CD1c-positive myeloid dendritic cell (primary cell): ENCODE results near the gene CCDC57.

Source experiments
- DNase-seq: peaks from one replicate; pipeline ENCODE4 v3.0.0-alpha.2; 2016; ENCODE audit errors: extremely low spot score

Gene CCDC57

DNA sequence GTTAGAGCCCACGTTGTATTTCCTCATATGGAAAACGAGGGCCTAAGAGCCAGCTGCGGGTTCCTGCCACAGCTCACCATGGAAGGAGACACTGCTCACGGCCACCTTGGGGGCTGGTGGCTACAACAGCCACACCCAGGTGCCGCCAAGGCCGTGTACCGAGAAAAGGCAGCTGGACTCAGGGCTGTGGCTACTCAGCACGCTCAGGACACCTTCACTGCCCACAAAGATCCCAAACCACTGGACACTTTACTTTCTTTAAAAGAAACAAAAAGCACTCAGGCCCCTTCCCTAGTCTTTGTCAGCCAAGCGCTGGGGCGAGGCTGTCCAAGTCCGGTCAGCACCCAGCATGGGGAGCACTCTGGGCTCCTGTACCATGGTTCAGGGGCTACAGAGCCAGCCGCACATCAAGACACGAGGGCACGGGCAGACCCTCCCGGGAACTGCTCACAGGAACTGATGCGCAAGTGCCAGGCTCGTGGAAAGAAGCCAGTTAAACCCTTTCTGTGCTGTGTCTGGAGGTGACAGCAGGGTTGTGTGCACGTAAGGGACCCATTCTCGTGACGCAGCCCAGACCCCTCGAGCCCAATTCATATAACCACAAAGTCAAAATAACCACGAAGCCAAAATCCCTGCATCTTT, 34.7 kb upstream of the CCDC57 start:
- DNase-seq: no peak

DNA sequence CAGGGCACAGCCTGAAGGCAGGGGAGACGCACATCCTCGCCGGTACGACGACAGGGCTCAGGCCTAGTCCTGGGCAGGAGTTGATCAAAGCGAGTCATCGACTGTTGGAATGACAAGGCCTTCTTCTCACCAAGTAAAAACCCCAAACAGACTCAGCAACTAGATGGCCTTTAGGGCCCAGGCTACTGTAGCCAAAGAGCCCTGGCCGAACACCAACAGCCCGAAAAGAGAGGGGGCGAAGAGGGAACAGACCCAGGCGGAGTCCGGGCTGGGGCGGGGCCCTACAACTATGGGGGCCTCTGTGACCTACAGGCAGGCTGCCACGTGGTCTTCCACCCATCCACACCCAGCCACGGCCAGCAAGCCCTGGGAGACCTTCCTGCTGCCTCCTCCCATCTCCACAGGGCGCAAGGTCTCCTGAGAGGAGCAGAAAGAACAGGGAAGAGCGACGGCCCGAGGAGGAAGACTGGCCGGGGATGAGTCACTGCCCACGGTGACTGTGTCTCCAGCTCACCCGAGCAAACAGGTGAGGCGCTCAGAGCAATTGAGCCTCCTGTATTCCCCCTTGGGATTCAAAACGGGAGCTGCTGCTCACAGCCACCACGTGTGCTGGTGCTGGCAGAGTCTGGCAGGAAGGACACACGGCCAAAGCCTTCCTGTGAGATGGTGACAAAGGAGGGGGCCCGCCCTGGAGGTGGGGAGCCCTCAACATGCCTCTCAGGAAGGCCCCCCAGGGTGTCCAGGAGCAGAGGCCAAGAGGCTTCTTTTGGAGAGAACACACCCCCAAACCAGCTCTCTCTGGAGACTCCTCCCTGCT, 33.9 kb upstream of the CCDC57 start:
- DNase-seq: no peak

DNA sequence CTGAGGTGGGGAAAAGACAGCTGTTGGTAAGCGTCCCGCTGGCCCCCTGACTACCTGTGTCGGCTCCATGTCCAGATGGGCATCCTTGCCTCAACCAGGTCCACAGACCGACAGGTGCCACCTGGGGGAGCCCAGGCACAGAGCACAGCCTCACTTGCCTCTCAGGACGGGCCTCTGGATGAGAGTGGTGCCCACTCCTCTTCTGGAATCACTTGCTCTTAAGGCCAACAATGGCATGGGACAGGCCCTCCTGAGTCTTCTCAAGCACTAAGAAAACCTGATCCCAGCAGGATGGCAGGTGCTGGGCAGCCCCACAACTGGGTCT, 33.4 kb upstream of the CCDC57 start:
- no peak for DNase-seq

DNA sequence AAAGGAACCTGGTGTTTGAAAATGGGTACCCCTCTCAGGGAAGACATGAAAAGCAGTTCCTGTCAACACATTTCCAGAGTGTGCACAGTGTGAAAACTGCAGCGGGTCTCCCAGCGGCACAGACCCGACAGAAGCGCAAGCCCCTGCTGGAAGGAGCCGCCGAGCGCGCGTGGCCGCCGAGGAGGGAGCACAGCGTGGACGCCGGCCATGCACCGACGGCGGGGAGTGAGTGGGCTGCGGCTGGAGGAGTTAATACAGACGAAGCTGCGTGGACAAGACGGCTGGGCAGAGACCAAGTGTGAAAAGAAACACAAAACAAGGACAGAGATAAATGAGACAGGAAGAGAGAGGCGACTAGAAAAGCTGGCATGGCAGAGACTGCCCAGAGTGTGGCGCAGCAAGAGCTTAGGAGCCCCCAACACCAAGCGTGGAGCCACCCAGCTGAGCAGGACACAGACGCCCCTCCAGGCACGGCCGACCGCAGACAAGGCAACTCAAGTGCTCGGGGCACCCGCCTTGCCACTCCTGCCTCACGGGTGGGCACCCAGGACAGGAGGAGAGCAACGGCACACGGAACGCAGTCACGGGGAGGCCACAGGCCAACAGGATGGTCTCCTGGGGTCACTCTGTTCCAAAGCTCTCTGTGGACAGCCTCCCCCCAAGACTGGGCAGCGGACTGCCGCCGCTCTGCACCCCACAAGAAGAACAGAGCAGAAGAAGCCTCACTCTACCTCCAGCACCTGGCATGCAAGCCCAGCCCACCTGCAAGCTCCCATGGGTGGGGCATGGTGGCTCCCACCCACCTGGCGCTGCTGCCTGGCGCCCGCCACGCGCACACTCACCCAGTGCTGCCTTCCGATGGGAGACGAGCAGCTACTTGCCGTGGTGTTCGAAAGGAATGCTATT, 32.7 kb upstream of the CCDC57 start:
- no peak for DNase-seq

DNA sequence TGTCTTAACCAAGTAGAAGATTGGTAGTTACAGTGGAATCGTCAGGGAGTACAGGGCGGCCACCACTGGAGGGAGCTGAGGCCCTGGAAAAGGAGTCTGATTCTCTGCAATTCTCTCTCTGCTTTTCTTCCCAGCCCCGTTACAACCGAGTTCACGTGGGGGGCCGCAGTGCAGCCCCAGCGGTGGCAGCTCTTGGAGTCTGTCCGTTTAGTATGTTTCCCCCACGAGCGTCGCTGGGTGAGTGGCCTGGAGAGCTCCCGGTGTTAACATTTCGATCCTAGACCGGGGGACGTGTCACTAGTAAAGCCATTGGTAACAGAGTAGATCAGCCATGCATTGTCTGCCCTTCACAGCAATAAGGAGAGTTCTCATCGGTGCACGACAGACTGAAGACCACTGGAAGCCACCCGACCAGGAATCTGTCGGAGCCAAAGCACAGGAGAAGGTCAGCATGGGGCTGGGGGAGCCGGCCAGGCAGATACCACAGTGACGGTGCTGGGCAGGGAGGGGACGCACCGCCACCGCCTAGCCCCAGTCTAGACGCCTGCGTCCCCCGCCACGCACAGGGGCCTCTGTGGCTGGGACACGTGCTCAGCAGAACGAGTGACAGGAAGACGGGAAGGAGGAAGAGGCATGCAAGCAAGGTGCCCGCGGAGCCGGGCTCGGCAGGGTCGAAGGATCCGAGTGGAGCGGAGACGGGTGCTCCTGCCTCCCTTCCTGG, 31.9 kb upstream of the CCDC57 start:
- no peak for DNase-seq

DNA sequence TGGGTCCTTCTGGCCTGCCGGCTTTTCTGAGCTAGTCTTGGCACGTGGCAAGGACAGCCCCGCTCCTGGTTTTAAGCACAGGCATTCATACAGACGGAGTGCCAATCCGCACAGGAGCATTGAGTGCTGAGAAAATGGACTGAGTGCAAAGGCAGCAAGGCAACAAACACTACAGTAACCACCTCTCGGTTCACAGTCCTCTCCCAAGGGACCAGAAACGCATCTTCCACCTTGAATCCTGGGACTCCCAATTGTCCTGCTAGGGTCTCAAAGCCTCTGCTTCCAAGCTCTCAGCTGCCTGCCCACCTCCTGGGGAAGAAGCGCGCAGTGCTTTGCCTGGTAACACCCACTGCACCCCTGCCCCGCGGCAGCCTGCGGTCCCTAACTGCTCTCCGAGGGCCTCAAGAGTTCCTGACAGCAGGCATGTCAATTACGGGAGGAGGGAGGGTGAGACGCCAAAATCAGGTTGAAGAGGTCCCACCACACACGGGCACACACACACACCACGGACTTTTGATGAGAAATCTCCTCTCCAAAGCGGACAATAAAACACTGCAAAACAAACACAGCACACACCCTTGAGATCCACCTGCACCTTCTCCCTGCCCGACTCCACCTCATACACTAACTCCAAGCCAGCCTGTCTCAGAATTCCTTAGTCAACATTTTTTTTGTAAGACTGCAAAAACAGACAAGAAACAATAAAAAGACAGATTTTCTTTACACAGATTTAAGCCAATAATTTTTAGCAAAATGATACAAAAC, 31.2 kb upstream of the CCDC57 start:
- no peak for DNase-seq

DNA sequence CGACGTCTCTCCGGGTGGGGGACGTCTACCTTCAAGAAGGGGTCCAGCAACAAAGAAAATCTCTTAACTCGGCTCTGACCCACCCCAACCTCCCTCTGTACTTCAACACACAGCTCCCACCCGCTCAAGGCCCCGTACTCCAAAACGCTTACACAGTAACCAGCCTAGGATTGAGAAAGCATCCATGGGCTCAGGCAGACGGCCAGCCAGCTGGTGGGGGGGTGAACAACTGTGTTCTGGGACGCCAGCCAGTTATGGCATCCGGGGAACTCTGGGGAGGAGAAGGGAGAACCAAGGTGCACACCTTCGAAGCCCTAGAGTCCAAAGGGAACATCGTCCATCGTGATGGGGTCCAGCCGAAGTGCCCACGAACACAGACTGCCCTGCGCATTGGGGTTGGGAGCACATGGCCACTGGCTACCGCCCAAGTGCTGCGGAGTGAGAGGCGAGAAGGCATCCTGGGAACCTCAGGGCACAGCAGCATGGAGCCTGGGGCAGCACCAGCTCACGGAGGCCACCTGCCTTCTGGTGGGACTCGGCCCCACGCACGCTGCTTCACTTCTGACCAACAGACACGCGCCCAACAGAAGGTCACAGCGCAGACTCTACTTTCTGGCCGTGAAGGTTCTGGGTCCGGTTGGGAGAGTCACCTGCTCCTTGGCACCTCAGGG, 30.5 kb upstream of the CCDC57 start:
- no peak for DNase-seq

DNA sequence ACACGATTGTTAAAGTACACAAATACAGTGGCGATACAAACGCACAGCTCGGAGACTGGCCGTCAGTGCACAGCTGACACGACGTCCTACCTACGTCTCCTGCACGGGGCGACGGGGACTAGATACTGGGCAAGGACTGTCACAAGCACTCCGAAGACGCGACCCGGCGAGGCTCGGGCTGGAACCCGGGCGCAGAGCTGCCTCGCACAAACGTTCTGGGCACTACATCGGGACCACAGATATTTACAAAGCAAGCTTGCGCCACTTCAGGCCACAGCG, 30.0 kb upstream of the CCDC57 start:
- DNase-seq: no peak

DNA sequence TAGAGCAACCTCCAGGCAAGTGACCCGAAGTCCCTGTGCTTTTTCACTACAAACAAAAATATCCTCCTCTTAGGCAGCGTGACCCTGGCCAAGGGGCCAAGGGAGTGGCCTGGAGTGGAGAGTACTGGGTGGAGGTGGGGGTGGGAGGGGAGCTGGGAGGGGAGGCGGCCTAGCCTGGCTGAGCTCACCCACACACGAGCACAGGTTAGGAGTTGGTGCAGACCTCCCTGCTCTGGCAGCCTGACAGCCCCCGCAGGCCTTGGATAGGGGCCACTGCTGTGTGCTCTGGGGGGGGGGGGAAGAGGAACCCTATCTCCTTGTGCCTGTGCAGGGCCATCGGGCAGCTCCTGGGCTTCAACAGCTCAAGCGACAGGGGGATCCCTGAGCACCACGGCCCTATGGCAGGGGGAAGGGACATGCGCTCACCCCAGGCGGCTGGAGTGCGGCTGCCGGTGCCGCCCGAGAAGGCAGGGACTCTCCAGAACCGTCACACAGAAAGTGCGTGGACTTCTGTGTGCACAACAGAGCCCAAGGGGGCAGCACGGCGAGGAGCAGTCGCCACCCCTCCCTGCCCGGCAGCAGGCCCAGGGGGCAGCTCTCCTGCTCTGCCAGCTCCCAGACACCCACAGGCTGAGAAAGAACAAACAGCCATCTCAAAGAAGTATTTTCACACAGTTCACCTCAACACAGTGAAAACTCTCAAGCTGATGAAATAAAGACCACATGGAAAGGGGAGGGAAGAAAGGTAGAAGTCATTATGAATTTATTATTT, 29.5 kb upstream of the CCDC57 start:
- DNase-seq: no peak

DNA sequence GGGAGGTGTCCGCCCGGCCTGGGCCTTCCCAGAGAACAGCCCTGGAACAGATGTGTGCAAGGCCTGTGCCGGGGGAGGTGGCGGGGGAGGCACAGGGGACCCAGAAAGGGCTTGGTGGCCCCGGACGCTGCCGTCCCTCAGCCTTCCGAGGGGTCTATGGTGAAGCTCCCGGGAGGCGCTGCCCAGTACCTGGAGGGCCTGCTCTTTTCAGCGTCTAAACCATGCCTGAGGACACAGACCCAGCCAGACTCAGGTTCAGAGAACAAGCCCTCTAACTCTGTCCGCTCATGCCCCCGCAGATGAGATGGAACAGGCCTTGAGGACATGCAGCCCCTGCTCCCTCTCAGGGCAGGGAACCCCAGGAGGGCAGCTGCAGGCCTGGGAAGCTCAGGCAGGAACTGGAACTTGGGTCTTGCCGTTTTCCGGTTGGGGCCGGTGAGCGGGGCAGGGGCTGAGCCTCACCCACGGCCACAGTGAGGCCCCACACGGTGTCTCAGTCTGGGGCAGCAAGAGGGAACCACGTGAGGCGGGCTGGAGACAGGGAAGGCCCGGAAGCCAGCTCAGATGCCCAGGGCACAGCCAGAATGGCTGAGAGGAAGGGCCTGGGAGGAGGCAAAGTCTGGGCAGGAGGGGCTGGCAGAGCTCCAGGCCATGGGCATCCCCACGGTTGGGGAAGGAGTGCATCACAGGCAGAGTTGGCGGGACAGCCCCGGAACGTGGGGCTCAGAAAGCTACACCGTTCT, 28.7 kb upstream of the CCDC57 start:
- DNase-seq: peak; percentile 89

DNA sequence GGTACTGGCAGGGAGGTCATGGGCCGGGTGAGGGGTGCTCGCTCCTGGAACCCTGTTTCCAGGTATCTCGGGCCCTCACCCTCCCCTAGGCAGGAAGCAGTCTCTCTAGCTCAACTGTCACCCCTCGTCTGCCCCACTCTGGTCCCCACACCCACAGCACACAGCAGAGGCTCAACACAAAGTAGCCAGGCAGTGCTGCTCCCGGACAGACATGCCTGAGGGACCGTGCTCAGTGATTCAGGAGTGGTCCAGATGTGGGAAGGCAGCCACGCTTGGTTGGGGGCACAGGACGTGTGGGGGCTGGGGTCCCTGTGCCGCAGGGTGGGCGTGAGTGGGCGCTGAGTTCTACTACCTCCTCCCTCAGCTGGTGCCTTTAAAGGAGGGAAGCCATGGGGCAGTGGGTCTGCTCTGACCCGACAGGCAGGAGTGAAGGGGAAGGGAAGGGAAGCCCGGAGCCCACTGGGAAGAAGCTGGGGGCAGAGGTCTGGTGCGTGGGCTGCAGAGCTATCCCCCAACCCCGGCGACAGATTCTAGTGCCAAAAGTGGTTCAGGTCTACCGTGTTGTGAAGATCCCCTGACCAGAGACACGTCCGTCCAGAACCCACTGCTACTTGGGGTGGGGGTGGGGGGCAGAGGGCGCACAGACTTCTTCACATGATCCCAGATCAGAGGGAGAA, 28.0 kb upstream of the CCDC57 start:
- no peak for DNase-seq

DNA sequence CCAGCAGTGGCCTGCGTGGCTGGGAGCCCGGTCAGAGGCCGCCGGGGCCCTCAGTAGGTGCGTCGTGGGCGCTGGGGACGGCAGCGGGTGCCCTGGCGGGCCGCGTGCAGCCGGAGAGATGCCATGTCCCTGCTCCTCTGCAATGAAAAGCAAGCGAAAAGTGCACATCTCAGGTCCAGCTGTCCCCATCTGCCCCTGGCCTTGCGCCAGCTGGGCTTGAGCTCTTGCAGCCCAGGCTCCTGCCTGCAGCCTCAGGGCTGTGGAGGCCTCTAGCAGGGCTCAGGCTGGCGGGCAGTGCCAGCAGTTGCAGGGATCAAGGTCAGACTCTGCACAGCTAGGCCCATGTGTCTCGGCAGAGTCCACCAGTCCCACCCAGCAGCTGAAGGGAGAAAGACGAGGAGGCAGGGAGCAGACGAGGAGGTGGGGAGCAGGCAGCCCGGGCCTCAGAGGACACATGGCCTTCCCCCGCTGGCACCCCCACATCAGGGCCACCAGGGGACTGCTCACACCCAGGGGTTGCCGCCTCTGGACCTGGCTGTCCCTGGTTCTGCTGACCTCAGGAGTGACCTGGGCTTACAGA, 27.4 kb upstream of the CCDC57 start:
- DNase-seq: no peak

DNA sequence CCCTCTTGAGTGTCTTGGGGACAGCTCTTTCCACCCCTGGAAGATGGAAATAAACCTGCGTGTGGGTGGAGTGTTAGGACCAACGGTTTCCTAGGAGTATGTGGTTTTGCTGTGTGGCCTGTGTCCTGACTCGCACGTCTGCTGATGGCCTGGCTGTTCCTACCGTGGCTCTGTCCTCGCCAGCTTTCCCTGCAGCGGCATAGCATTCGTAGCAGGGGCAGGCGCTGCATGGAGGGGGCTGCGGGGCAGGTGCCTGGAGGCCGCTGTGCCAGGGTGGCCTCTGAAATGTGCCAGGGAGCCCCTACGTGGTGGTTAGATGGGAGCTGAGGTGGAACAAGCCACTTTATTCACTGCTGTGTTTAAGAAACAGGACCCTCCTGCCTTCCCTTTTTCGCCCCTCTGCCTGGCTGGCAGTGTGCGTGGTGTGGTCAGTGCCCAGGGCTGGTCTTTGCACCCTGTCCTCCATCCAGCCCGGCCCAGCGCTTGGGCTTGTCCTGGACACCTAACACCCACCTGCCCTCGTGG, 26.8 kb upstream of the CCDC57 start:
- no peak for DNase-seq

DNA sequence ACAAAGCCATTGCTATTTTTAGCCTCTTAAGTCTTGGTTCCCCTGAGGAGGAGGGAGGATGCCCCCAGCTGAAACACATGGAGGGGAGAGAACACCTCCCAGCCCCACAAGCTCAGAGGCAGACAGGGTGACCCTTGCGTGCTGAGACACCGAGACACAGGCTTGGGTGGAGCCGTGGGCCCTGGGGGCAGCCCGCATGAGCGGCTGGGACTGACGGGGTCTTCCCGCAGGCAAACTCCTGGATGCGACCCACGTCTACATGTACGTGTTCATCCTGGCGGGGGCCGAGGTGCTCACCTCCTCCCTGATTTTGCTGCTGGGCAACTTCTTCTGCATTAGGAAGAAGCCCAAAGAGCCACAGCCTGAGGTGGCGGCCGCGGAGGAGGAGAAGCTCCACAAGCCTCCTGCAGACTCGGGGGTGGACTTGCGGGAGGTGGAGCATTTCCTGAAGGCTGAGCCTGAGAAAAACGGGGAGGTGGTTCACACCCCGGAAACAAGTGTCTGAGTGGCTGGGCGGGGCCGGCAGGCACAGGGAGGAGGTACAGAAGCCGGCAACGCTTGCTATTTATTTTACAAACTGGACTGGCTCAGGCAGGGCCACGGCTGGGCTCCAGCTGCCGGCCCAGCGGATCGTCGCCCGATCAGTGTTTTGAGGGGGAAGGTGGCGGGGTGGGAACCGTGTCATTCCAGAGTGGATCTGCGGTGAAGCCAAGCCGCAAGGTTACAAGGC, 26.0 kb upstream of the CCDC57 start:
- peak; percentile 87 for DNase-seq

DNA sequence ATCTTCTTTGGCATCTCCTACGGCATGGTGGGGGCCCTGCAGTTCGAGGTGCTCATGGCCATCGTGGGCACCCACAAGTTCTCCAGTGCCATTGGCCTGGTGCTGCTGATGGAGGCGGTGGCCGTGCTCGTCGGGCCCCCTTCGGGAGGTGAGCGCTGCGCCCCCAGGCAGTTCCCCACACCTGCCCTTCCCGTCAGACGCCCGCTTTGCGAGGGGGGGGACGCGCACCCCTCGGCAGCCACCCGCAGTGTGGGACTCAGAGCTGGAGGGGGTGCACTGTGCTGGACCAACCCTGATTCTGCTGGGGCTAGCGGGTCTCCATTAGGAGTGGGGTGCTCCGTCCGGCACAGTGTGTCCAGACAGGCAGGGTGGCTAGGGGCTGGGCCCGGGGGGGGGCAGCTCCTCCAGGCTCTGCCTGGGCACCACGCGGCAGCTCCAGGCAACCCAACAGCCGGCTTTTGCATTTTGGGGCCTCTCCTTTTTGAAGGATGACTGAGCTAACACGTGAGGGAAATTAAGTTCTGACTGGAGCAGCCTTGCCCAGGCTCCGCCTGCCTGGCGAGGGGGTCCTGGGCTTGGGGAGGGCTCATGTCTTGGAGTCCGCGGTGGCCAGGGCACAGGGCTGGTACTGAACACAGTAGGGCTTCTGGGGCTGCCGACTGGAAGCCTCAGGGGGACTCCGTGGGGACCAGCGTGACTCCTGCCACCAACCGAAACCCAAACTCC, 25.3 kb upstream of the CCDC57 start:
- DNase-seq: no peak

DNA sequence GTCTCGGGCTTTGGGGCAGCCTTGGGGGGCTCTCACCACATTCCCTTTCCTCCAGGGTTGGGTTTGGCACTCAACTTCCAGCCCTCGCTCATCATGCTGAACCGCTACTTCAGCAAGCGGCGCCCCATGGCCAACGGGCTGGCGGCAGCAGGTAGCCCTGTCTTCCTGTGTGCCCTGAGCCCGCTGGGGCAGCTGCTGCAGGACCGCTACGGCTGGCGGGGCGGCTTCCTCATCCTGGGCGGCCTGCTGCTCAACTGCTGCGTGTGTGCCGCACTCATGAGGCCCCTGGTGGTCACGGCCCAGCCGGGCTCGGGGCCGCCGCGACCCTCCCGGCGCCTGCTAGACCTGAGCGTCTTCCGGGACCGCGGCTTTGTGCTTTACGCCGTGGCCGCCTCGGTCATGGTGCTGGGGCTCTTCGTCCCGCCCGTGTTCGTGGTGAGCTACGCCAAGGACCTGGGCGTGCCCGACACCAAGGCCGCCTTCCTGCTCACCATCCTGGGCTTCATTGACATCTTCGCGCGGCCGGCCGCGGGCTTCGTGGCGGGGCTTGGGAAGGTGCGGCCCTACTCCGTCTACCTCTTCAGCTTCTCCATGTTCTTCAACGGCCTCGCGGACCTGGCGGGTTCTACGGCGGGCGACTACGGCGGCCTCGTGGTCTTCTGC, 24.6 kb upstream of the CCDC57 start:
- DNase-seq: no peak
